ENCODE data around the gene PDE8B.
"Not testable (repeated sequence)": the region's sequence is repeated elsewhere in the genome, so short reads cannot be mapped to it uniquely, and the experiment has no call there.

Gene PDE8B

DNA sequence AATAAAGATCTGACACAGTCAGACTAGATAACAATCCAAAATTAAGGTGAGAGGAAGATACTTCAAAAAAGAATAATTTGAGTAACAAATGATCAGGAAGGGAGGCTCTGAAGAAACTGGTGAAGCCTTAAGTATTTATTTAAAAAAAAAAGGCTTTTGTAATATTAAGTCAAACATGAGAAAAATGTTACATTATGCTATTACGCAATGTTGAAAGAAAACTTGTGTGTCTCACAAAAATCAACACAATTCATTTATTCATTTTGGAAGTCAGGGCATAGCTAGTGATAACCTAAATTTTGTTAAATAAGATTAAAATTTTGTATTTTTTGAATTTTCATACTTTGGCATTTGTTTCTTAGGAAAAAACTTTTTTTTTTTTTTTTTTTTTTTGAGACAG is 253.4 kb downstream of the PDE8B start:
- no peak for DNase-seq

DNA sequence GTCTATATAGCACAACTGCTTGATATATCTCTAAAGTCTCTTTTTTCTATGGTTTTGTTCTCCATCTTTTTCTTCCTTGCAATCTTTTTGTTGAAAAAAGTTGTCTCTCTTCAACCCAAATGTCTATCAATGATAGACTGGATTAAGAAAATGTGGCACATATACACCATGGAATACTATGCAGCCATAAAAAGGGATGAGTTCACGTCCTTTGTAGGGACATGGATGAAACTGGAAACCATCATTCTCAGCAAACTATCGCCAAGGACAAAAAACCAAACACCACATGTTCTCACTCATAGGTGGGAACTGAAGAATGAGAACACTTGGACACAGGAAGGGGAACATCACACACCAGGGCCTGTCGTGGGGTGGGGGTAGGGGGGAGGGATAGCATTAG is 258.4 kb downstream of the PDE8B start:
- not testable (repeated sequence) for DNase-seq

DNA sequence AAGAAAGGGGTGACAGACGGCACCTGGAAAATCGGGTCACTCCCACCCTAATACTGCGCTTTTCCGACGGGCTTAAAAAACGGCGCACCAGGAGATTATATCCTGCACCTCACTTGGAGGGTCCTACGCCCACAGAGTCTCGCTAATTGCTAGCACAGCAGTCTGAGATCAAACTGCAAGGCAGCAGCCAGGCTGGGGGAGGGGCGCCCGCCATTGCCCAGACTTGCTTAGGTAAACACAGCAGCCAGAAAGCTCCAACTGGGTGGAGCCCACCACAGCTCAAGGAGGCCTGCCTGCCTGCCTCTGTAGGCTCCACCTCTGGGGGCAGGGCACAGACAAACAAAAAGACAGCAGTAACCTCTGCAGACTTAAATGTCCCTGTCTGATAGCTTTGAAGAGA is 264.6 kb downstream of the PDE8B start:
- not testable (repeated sequence) for DNase-seq
